ENCODE data around the gene RNF5.

GRCh38 chr6:32158052-32158451, 20.2 kb upstream of the RNF5 start:
- no peak for TF ChIP-seq CTCF (conservative IDR thresholded peaks at IDR 0.05; ENCODE audit: low read depth, low read length)
- TF ChIP-seq USF2 (IDR thresholded peaks at IDR 0.05; ENCODE audit: low read depth, low read length) = no peak
- TF ChIP-seq MAZ (IDR thresholded peaks at IDR 0.05; ENCODE audit: borderline replicate concordance, low read depth, low read length) = no peak
- no peak for TF ChIP-seq FOS (IDR thresholded peaks at IDR 0.05; ENCODE audit: low read depth, low read length)
- TF ChIP-seq SMC3 (IDR thresholded peaks at IDR 0.05; ENCODE audit: low read depth, low read length) = no peak
- TF ChIP-seq BHLHE40 (IDR thresholded peaks at IDR 0.05; ENCODE audit: low read depth, low read length) = no peak
- TF ChIP-seq RFX5 (IDR thresholded peaks at IDR 0.05; ENCODE audit: low read depth, low read length) = no peak
- no peak for TF ChIP-seq POLR2A (IDR thresholded peaks at IDR 0.05; ENCODE audit: low read depth, low read length)
- TF ChIP-seq RAD21 (IDR thresholded peaks at IDR 0.05; ENCODE audit: low read length) = no peak

Data from IMR-90 (cell line).